HL-60 (cell line): ENCODE measurements around the gene TUBB3.

Source experiments
- DNase-seq, 2 experiments: peaks; one replicate each; pipeline ENCODE4 v3.0.0-alpha.2; 2010 to 2020; ENCODE audit warnings: low read depth in 1 of 2, low spot score in 1 of 2
- H3K27ac ChIP-seq: fragments of 250-450 bp; sonication (Bioruptor Pico); replicated peaks from 2 replicates; pipeline ENCODE4 v1.5.1; 2020; ENCODE audit warnings: mild to moderate bottlenecking, moderate library complexity
- H3K27me3 ChIP-seq: fragments of 250-450 bp; sonication (Bioruptor Pico); 2 replicates; pipeline ENCODE4 v1.5.1; 2021; ENCODE audit warnings: mild to moderate bottlenecking, moderate library complexity; ENCODE audit not compliant: insufficient read depth, poor library complexity, severe bottlenecking
- H3K4me3 ChIP-seq: replicated peaks from 2 replicates; pipeline ENCODE4 v1.5.1; 2011; ENCODE audit warnings: mild to moderate bottlenecking, control low read depth, low read length; ENCODE audit not compliant: insufficient read depth
- CTCF ChIP-seq: IDR thresholded peaks from one replicate; pipeline ENCODE4 v1.5.1; 2011; ENCODE audit warnings: low read length, control low read depth, inconsistent platforms; ENCODE audit not compliant: insufficient read depth
- GABPA ChIP-seq: IDR thresholded peaks from 2 replicates; pipeline ENCODE4 v1.6.1; 2012; ENCODE audit warnings: low read depth
- POLR2AphosphoS5 ChIP-seq: IDR thresholded peaks from 2 replicates; pipeline ENCODE4 v1.6.1; 2012; ENCODE audit warnings: low read depth
- REST ChIP-seq: IDR thresholded peaks from 2 replicates; pipeline ENCODE4 v1.6.1; 2012; ENCODE audit warnings: low read depth; ENCODE audit not compliant: insufficient replicate concordance
- SPI1 ChIP-seq: IDR thresholded peaks from 2 replicates; pipeline ENCODE4 v1.6.1; 2012; ENCODE audit warnings: low read depth, mild to moderate bottlenecking, borderline replicate concordance

The TUBB3 gene

DNA sequence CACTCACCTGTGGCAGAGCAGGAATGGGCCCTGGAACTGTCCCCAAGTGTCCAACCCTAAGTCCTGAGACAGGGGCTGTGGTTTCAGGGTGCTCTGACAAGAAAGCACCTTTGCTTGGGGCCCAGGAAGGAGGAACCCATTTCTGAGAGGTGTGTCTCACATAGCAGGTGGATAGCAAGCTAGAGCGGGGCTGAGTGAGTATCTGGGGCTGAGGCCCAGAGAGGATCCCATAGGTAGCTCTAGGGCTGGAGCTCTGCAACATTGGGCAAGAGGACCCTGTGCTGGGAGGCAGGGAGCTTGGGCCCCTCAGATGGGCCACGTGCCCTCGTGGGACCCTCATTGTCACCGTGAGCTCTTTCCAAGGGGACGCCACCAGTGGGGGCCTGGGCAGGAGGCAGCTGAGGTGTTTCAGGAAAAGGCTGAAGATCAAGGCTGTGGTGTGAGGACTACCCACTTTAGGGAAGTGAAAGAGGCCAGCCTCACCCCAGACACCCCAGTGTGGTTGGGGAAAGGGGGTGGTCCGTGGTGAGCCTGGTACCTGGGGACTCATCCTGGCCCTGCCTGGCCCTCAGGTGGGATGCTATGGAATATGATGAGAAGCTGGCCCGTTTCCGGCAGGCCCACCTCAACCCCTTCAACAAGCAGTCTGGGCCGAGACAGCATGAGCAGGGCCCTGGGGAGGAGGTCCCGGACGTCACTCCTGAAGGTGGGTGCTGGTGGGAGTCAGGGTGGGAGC, 30.7 kb downstream of the TUBB3 start:
- TF ChIP-seq SPI1 (peak; percentile 43), CTCF (no peak)
- peak in 1 of 2 experiments; percentile 2 for DNase-seq
- no peaks in the 10 kb centered on the region for H3K27me3 ChIP-seq
- H3K4me3 ChIP-seq: no peak overlapping the region
- H3K27ac ChIP-seq: no peak overlapping the region

GRCh38 chr16:89954462-89954861, 31.3 kb downstream of the TUBB3 start:
- no peak overlapping the region for H3K4me3 ChIP-seq
- no peak for DNase-seq
- no peak for TF ChIP-seq GABPA
- no peak for TF ChIP-seq SPI1
- no peak for TF ChIP-seq REST
- no peak for TF ChIP-seq POLR2AphosphoS5
- no peak for TF ChIP-seq CTCF
- no peak overlapping the region for H3K27ac ChIP-seq
- H3K27me3 ChIP-seq: no peaks in the 10 kb centered on the region

DNA sequence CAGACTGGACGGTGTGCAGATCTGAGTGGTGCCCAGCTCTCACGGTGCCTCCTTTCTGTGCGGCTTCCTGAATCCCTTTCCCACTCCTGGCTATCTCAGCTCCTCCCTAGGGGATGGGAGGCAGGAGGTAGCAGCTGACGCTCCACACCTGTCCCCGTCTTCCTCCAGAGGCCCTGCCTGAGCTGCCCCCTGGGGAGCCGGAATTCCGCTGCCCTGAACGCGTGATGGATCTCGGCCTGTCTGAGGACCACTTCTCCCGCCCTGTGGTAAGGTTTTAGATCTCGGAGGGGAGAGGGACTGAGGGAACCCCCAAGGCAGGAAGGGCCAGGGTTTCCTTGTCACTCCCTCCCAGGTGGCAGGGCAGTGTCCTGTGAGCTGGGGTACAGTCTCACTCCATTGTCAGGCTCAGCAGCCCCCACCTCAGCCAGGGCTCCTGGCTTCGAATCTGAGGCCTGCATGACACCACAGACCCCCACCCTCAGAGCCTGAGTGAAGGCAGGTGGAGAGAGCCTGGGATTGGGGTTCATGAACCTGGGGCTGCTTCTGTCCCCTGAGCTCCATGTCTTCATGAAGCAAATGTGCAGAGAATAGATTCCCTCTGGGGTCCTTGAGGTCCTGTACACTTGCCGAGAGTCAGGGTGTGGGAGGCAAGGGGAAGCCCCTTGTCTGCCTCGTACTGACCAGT, 32.0 kb downstream of the TUBB3 start:
- Histone ChIP-seq H3K27me3 (no peaks in the 10 kb centered on the region), H3K4me3 (no peak overlapping the region), H3K27ac (no peak overlapping the region)
- DNase-seq: no peak
- TF ChIP-seq SPI1 (no peak), POLR2AphosphoS5 (no peak), CTCF (no peak), REST (no peak), GABPA (no peak)
